Measurements from ENCODE around the gene TP53.

- no peak for TF ChIP-seq POLR2A (IDR thresholded peaks at IDR 0.05; ENCODE audit: low read length)
- TF ChIP-seq CTCF (IDR thresholded peaks at IDR 0.05): no peak
- TF ChIP-seq REST (IDR thresholded peaks at IDR 0.05): no peak
- no peak for TF ChIP-seq POLR2AphosphoS2 (conservative IDR thresholded peaks at IDR 0.05; ENCODE audit: low read length)
- no peak for TF ChIP-seq KDM1A (IDR thresholded peaks at IDR 0.05; ENCODE audit: low read depth)
- no peak for TF ChIP-seq MYC (IDR thresholded peaks at IDR 0.05; ENCODE audit: borderline replicate concordance, low read length)
- TF ChIP-seq MAX (IDR thresholded peaks at IDR 0.05): no peak
- TF ChIP-seq KDM5A (IDR thresholded peaks at IDR 0.05): no peak
- no peak for TF ChIP-seq ESRRA (IDR thresholded peaks at IDR 0.05; ENCODE audit: borderline replicate concordance, low read length)
- TF ChIP-seq USF2 (IDR thresholded peaks at IDR 0.05): no peak
- TF ChIP-seq JUN (IDR thresholded peaks at IDR 0.05): no peak
- TF ChIP-seq BHLHE40 (IDR thresholded peaks at IDR 0.05; ENCODE audit: low read depth, low read length): no peak
These were observed 57.2 kb downstream of the TP53 start, which contains the start of gene SHBG for GRCh38 chr17:7629939-7630571.

Data from A549 (cell line).